HG03432 (cell line): ENCODE data around the gene TPRG1.

ENCODE experiments used
- ATAC-seq: cut with Tn5 transposase; IDR thresholded peaks from one replicate; pipeline ENCODE4 v1.9.1; 2021; ENCODE audit warnings: mild to moderate bottlenecking, moderate library complexity; ENCODE audit not compliant: unreplicated experiment

TPRG1 gene

GRCh38 chr3:189165092-189165612 is 6.6 kb upstream of the TPRG1 start:
- no peak for ATAC-seq

DNA sequence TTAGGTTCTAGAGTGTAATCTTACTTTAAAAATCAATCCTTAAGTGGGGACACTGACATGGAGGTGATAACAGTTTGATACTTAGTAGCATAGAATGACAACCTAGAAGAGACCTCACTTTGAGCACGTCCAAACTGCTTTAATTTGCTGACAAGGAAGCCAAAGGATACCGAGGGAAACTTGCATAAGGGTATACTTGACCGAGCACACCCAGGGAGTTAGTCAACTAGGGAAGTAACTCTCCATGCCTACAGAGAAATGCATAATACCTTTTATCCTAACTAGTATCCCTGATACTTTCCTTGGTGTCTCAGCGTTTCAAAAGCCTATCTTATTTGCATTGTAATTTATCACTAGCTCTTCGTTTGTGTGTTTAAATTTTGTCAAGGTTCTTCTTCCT is 5.5 kb upstream of the TPRG1 start:
- no peak for ATAC-seq

GRCh38 chr3:189167027-189167766 is 4.6 kb upstream of the TPRG1 start:
- no peak for ATAC-seq

GRCh38 chr3:189168711-189169110 is 3.1 kb upstream of the TPRG1 start:
- no peak for ATAC-seq

DNA sequence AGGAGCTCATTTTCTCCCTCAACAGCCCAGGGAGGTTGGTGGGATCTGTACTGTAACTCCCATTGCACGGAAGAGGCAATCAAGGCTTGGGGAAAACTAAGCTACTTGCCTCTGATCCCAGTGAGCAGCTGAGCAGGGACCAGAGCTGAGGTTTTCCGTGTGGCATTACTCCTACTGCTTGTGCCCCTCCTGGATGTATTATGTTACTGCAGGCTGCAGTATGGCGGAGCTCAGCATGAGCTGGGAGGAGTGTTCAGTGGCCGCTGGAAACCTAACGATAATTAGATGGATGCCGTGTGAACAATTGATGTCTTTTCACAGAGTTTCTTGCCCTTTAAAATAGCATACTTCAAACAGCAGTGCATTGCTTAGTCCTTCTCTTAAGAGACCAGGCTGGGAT is 2.0 kb upstream of the TPRG1 start:
- no peak for ATAC-seq

- no peak for ATAC-seq
Measured at GRCh38 chr3:189170559-189170958, 1.2 kb upstream of the TPRG1 start.

DNA sequence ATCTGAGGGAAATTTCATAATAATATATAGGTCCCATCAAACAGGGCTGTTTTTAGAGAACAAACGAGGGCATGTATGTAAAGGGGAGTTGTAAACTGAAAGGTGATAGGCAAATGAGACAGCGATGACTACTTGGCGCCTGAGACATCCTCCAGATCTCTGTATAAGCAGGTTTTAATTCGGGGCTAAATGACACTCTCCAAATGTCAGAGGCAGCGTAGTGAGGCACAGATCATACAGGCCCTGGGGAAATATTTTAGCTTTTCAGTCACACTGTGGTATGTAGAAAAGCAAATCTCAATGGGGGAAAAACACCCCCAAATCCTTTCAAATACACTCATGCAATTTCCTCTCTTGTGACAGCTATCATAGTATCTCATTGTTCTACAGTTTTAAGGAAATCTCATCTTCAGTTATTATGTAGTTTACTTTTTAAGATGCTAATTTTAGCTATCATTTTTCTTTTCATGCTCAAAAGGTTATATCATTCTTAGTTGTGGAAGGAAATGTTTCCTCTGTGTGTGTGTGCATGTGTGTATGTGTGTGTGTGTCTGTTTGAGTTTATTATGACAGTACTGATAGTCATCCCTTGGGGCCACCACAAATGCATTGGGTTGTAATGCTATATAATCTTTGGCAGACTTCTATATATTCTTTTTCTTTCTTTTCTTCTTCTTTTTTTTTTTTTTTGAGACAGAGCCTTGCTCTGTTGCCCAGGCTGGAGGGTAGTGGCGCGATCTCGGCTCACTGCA is 1.1 kb downstream of the TPRG1 start:
- no peak for ATAC-seq

- no peak for ATAC-seq
Measured at GRCh38 chr3:189184566-189184965, 12.8 kb downstream of the TPRG1 start.

DNA sequence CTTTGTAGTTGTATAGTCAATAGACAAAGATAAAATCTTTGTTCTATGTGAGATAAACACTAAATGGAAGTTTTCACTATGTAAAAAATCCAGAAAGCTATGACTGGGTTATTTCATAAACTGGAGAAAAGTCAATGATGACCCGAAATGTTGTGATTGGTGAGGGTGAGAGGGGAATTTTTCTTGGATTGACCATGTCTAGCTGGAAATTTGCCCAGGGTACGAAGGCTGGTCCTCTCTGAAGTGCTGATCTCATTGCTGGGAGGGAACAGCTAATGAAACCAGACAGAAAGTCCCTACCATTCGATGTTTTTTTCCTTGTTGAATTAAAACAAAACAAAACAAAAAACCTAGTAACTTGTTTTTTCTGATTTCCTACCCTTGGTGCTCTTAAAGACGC is 14.3 kb downstream of the TPRG1 start:
- no peak for ATAC-seq

GRCh38 chr3:189188466-189188865 is 16.7 kb downstream of the TPRG1 start:
- ATAC-seq, result no peak

DNA sequence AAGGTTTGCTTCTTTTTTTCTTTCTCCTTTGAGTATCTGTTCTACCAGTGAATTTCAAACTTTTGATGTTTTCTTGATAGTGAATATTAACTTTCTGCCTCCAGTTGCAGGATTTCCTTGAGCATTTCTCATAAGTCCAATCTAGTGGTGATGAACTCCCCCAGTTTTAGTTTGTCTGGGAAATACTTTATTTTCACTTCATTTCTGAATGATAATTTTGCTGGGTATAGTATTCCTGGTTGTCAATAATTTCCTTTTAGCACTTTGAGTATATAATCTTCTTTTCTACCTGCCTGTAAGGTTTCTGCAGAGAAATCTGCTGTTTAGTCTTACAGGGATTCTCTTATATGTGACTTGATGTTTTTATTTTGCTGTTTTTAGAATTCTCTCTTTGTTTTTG is 21.0 kb downstream of the TPRG1 start:
- no peak for ATAC-seq

- no peak for ATAC-seq
Measured at GRCh38 chr3:189195302-189195701, 23.5 kb downstream of the TPRG1 start.

DNA sequence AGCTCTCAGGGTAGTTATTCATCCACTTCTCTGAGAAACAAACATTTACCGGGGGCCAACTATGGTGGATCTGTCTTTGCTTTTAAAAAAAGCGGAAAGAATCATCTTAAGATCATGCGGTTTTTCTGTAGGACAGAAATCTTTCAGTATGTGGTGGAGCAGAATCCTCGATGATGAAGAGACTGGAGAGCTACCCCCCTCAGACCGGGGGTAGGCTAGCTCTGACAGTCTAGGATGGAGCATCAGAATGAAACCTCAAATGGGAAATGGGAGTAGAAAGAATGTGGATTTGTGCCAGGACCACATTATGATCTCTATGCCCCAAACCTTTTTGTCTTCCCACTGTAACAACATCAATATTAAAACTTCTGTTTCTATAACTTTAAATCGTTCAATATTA is 30.3 kb downstream of the TPRG1 start:
- no peak for ATAC-seq

GRCh38 chr3:189202583-189202982 is 30.8 kb downstream of the TPRG1 start:
- no peak for ATAC-seq

DNA sequence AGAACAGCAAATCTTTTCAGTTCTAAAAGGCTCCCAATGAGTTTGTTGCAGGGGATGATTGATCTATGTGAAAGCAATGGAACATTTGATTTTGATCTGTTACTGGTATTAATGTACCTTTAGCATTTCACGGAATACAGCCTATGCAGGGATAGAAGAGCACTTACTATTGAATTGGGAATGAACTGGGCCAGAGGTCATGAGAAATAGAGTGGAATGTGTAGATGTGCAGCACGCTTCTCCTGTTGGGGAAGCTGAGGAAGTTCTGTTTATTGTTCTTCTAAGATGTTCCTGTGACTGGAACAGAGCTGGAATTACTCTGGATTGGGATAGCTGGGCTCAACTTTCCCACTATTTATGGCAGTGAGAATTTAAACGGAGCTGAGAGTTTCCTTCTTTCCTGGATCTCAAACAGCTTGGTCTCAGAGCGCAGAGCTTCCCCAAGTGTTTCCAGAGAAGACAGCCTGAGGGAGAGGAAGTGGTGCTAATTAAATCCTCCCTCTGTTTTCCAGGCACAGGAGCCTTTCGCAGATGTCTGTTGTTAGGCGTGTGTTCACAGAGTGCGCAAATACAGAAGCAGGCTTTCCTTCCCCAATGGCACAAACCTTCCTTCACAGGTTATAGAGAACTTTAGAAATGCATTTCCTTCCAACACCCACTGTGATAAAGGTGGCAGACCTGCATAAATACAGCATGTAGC is 32.5 kb downstream of the TPRG1 start:
- ATAC-seq, result no peak

DNA sequence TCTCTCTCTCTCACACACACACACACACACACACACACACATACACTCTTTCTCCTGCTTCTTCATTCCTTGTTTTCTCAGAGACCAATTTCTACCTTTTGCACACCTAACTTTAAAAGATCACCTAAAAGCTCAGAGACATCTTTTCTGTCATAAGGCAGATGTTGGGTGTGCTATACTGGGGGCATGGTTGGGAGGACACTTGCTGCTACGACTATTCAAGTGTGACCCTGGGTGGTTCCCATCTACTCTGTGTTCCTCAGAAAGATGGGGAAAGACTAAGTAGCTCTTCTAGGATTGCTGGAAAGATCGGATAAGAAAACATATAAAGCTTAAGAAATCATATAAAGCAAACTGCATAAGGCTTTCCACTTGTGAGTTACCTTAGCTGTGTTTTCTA is 33.2 kb downstream of the TPRG1 start:
- no peak for ATAC-seq

DNA sequence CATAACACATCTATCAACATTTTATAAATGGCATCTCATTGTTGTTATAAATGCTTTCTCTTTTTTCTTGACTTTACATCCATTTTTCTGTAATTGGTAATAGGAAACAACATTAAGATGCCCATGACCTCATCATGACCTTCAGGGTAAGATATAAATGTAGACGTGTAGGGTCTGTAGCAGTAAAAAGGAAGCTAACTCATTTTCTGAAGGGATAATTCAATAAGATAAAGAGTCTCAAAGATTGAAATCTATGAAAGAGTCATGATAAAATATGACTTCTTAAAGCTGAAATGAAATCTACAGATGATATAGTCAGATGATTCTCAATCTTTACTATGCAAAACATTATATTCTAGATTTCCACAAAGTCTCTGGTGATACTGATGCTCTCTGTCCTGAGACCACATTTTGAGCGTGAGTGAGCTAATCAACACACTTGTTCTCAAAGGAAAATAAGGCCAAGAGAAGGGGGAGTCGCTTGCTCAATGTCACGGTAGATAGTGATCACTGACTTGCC is 38.5 kb downstream of the TPRG1 start:
- no peak for ATAC-seq

- no peak for ATAC-seq
Measured at GRCh38 chr3:189212681-189213080, 40.9 kb downstream of the TPRG1 start.

DNA sequence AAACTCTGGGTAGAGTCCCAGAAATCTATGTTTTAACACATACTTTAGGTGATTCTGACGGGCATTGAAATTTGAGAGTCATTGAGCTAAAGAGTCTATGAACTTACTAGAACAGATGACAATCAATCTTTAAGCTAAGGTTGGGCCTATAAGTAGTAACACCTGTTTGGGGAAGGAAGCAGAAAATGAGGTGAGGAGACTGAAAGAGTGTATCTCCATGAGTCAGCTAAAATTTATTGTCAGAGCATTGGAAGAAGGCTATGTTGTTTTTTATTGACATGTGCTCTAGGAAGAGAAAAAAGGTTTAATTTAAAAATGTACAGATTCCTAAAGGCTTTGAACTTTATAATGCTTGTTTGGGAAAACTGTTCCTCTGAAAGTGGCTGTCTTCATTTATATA is 42.9 kb downstream of the TPRG1 start:
- no peak for ATAC-seq

- no peak for ATAC-seq
Measured at GRCh38 chr3:189222927-189223636, 51.3 kb downstream of the TPRG1 start.

DNA sequence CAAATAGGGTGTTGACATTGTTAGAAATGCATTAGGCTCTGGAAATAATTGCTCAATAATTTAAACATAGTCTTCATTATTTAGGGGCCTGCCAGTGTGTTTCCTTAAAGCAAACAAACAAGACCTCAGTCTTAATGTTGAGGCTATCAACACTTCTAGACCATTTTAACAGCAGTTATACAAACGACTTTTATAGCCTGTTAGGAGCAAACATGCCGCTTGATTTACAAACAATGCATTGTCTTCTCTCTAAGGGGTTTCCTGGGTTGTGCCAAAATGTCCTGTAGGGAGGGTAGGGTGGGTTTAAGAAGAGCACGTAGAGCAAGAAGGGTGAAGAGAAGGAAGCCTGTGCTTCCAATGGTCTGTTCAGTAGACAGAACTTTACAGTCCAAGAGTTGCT is 53.7 kb downstream of the TPRG1 start:
- no peak for ATAC-seq
